Left lung (tissue), 10 donors: ENCODE measurements around the gene METTL9. TPM values are rescaled to one million over a fixed set of nuclear protein-coding genes. Genes with fewer than 3 reads are reported as not detected.
"Not testable (repeated sequence)": the region's sequence is repeated elsewhere in the genome, so short reads cannot be mapped to it uniquely, and the experiment has no call there.

Experiments used
- ATAC-seq: fragments of 200-7000 bp; cut with Tn5 transposase; one replicate; pipeline ENCODE4 v1.9.1; 2020; ENCODE audit warnings: moderate library complexity
- DNase-seq, 4 donors: peaks; one replicate each; pipeline ENCODE4 v3.0.0-alpha.2; 2013 to 2020
- H3K27ac ChIP-seq, 2 donors: fragments of 200-600 bp; sonication (generic) in 1 of 2; one replicate each; pipeline versions ENCODE4 v1.5.0 to v1.8.0; 2020 to 2021
- H3K27me3 ChIP-seq, 2 donors: fragments of 200-600 bp; sonication (generic) in 1 of 2; one replicate each; pipeline versions ENCODE4 v1.5.0 to v1.8.0; 2020 to 2021
- H3K36me3 ChIP-seq, 2 donors: fragments of 200-600 bp; sonication (generic) in 1 of 2; one replicate each; pipeline versions ENCODE4 v1.5.0 to v1.8.0; 2020 to 2021
- H3K4me1 ChIP-seq, 2 donors: fragments of 200-600 bp; one replicate each; pipeline ENCODE4 v1.8.0; 2021
- H3K4me3 ChIP-seq, 2 donors: fragments of 200-600 bp; sonication (generic) in 1 of 2; one replicate each; pipeline versions ENCODE4 v1.5.0 to v1.8.0; 2020 to 2021; ENCODE audit warnings: mild to moderate bottlenecking in 1 of 2
- H3K9me3 ChIP-seq, 2 donors: fragments of 200-600 bp; sonication (generic) in 1 of 2; one replicate each; pipeline versions ENCODE4 v1.5.0 to v1.8.0; 2020 to 2021
- CTCF ChIP-seq, 2 donors: fragments of 200-600 bp; sonication (generic) in 1 of 2; IDR thresholded peaks; one replicate each; pipeline versions ENCODE4 v1.5.0 to v1.8.0; 2021; ENCODE audit warnings: antibody characterized with exemption in 2 of 2
- intact Hi-C, 2 donors: fragments of 100-400 bp; cut with DNase I; formaldehyde crosslinking; loops; one replicate each; pipeline versions ENCODE4 v1.11.2 to v1.14.2; 2022
- polyA plus RNA-seq, 6 donors: library from polyadenylated mRNA; unstranded; fragments of 120-200 nt; gene quantifications; one replicate each; pipeline ENCODE4 v1.2.1, GENCODE V29; 2013; ENCODE audit not compliant: insufficient read length in 6 of 6
- total RNA-seq, 2 donors: library from RNA; stranded (reverse); fragmentation: NEBNext Ultra II Directional; extraction: Animal tissue kit (Norgen Biotek cat#: 25700); gene quantifications; one replicate each; pipeline ENCODE4 v1.2.1, GENCODE V29; 2021
- donor health status: DM: no; HTN: yes; CAD: no.
- donor health status: DM: no; HTN: no; CAD: no.

The METTL9 gene
- total and polyA plus RNA-seq, 8 donors, result 93.7 to 169 (median 154) TPM

GRCh38 chr16:21631376-21631775, 32.0 kb downstream of the METTL9 start:
- peak overlapping the region in 1 of 2 donors; percentile 45 for H3K27ac ChIP-seq
- intact Hi-C loops, result loop anchor here in 1 of 2 donors (5.0 kb wide), 1 partner anchor 39 kb away; no protein-coding TSS in a partner anchor
- H3K9me3 ChIP-seq, H3K27me3 ChIP-seq, H3K4me3 ChIP-seq, ATAC-seq, DNase-seq: not testable (repeated sequence)
- peaks cover 0 to 36% of the 10 kb centered on the region in 2 donors for H3K4me1 ChIP-seq
- peaks cover 0 to 48% of the 10 kb centered on the region in 2 donors for H3K36me3 ChIP-seq

- ATAC-seq, result not testable (repeated sequence)
These were observed 32.7 kb downstream of the METTL9 start for GRCh38 chr16:21631951-21632575.

GRCh38 chr16:21634216-21634615, 34.8 kb downstream of the METTL9 start:
- Histone ChIP-seq H3K27ac (no peak overlapping the region), H3K4me3 (no peak overlapping the region), H3K27me3 (no peaks in the 10 kb centered on the region), H3K9me3 (no peaks in the 10 kb centered on the region), H3K36me3 (peaks cover 0 to 53% of the 10 kb centered on the region in 2 donors), H3K4me1 (peaks cover 0 to 44% of the 10 kb centered on the region in 2 donors)
- DNase-seq (no peak), ATAC-seq (no peak)
- no peak for TF ChIP-seq CTCF (IDR thresholded peaks at IDR 0.05)
- intact Hi-C loops, result loop anchor here in 1 of 2 donors (5.0 kb wide), 1 partner anchor 42 kb away; no protein-coding TSS in a partner anchor

More at GRCh38 chr16:21631951-21632575, 32.7 kb downstream of the METTL9 start:
- not testable (repeated sequence) for H3K4me3 ChIP-seq, H3K27me3 ChIP-seq, DNase-seq, H3K9me3 ChIP-seq
- Histone ChIP-seq H3K4me1 (peaks cover 0 to 29% of the 10 kb centered on the region in 2 donors), H3K27ac (peak overlapping the region in 1 of 2 donors; percentile 45), H3K36me3 (peaks cover 0 to 51% of the 10 kb centered on the region in 2 donors)
- intact Hi-C loops, result loop anchor here in 1 of 2 donors (5.0 kb wide), 1 partner anchor 40 kb away; no protein-coding TSS in a partner anchor

- Histone ChIP-seq H3K4me1 (peaks cover 0 to 47% of the 10 kb centered on the region in 2 donors), H3K36me3 (peaks cover 0 to 48% of the 10 kb centered on the region in 2 donors)
- intact Hi-C loops, H3K27me3 ChIP-seq, ATAC-seq, H3K27ac ChIP-seq, H3K4me3 ChIP-seq, DNase-seq, H3K9me3 ChIP-seq: not testable (repeated sequence)
These were observed 36.3 kb downstream of the METTL9 start for GRCh38 chr16:21635694-21636093.

- peak in 1 of 4 donors; percentile 78 for DNase-seq
- Histone ChIP-seq H3K4me1 (peaks cover 0 to 42% of the 10 kb centered on the region in 2 donors), H3K36me3 (peaks cover 0 to 62% of the 10 kb centered on the region in 2 donors), H3K9me3 (no peaks in the 10 kb centered on the region), H3K4me3 (no peak overlapping the region), H3K27me3 (no peaks in the 10 kb centered on the region), H3K27ac (peak overlapping the region in 1 of 2 donors; percentile 37)
- no peak for TF ChIP-seq CTCF (IDR thresholded peaks at IDR 0.05)
- ATAC-seq, result no peak
- intact Hi-C loops, result no loop called here
These were observed 37.9 kb downstream of the METTL9 start for GRCh38 chr16:21637032-21637968.

- Histone ChIP-seq H3K4me1 (peaks cover 0 to 51% of the 10 kb centered on the region in 2 donors), H3K27ac (peak overlapping the region in 1 of 2 donors; percentile 37), H3K9me3 (no peaks in the 10 kb centered on the region), H3K36me3 (peaks cover 0 to 71% of the 10 kb centered on the region in 2 donors), H3K27me3 (no peaks in the 10 kb centered on the region), H3K4me3 (no peak overlapping the region)
- TF ChIP-seq CTCF (IDR thresholded peaks at IDR 0.05), result no peak
- DNase-seq (no peak), ATAC-seq (no peak)
- intact Hi-C loops, result no loop called here
These were observed 39.2 kb downstream of the METTL9 start for GRCh38 chr16:21638573-21638975.
